NCI-H345 treated with DMSO at 0.1 percent for 48 hours (cell line): Measurements from ENCODE around the gene TOMM70.
"Not testable (repeated sequence)": the region's sequence is repeated elsewhere in the genome, so short reads cannot be mapped to it uniquely, and the experiment has no call there.

ENCODE experiments used
- DNase-seq: peaks from one replicate; lab custom pipeline; 2025; ENCODE audit not compliant: unreplicated experiment; lab: John Stamatoyannopoulos, UW

The TOMM70 gene

GRCh38 chr3:100329800-100330489 lies 70.9 kb downstream of the TOMM70 start:
- no peak for DNase-seq

- not testable (repeated sequence) for DNase-seq
Measured at GRCh38 chr3:100327377-100327776, 73.5 kb downstream of the TOMM70 start.

- DNase-seq, result no peak
Measured at GRCh38 chr3:100325827-100326226, 75.1 kb downstream of the TOMM70 start.

GRCh38 chr3:100324044-100324443 lies 76.8 kb downstream of the TOMM70 start:
- no peak for DNase-seq

GRCh38 chr3:100319951-100320350 lies 80.9 kb downstream of the TOMM70 start:
- no peak for DNase-seq

GRCh38 chr3:100317912-100318311 lies 83.0 kb downstream of the TOMM70 start:
- no peak for DNase-seq

- no peak for DNase-seq
Measured at GRCh38 chr3:100316641-100317069, 84.2 kb downstream of the TOMM70 start.
